Breast epithelium (tissue), 4 donors: ENCODE results near the gene TMC3. TPM values are rescaled to one million over a fixed set of nuclear protein-coding genes. Genes with fewer than 3 reads are reported as not detected.

Experiments
- DNase-seq, 2 donors: peaks; one replicate each; pipeline ENCODE4 v3.0.0-alpha.2; 2019; ENCODE audit warnings: low spot score in 2 of 2
- H3K27ac ChIP-seq, 2 donors: fragments of 200-600 bp; sonication (generic) in 1 of 2; one replicate each; pipeline ENCODE4 v1.5.1; 2016 to 2019; ENCODE audit warnings: mild to moderate bottlenecking in 1 of 2
- H3K27me3 ChIP-seq, 2 donors: fragments of 200-600 bp; sonication (generic) in 1 of 2; one replicate each; pipeline versions ENCODE4 v1.5.1 to v1.6.0; 2017 to 2019; ENCODE audit warnings: control low read depth in 1 of 2, mild to moderate bottlenecking in 1 of 2
- H3K36me3 ChIP-seq: fragments of 200-600 bp; one replicate; pipeline ENCODE4 v1.5.1; 2019
- H3K4me1 ChIP-seq, 2 donors: fragments of 200-600 bp; sonication (generic); one replicate each; pipeline ENCODE4 v1.5.1; 2016 to 2019; ENCODE audit warnings: control low read depth in 1 of 2
- H3K4me3 ChIP-seq, 3 donors: fragments of 200-600 bp; sonication (generic); 1 replicate in 2 of 3; 2 replicates in 1 of 3; pipeline ENCODE4 v1.5.1; 2016 to 2019; ENCODE audit warnings: mild to moderate bottlenecking in 3 of 3, moderate library complexity in 2 of 3
- H3K9me3 ChIP-seq, 2 donors: fragments of 200-600 bp; sonication (generic) in 1 of 2; one replicate each; pipeline ENCODE4 v1.5.1; 2016 to 2019; ENCODE audit warnings: control low read depth in 1 of 2
- POLR2A ChIP-seq: fragments of 450-650 bp; IDR thresholded peaks from one replicate; pipeline ENCODE4 v1.6.1; 2016; ENCODE audit warnings: antibody characterized with exemption, mild to moderate bottlenecking, moderate library complexity
- POLR2AphosphoS5 ChIP-seq, 3 donors: sonication (generic); formaldehyde crosslinking; IDR thresholded peaks; one replicate each; pipeline ENCODE4 v1.6.1; 2017; ENCODE audit warnings: antibody characterized with exemption in 3 of 3
- intact Hi-C: fragments of 100-400 bp; cut with DNase I; formaldehyde crosslinking; loops from one replicate; pipeline ENCODE4 v1.15.1; 2023; ENCODE audit warnings: low total_unique reads
- total RNA-seq, 3 donors: library from RNA; depleted of rRNA; stranded (reverse); fragments of >200 nt; gene quantifications; one replicate each; pipeline ENCODE4 v1.1.0, GENCODE V29; 2016
- TF ChIP-seq, protein P1 (sequence below), 3 donors: fragments of 450-650 bp; IDR thresholded peaks; one replicate each; pipeline ENCODE4 v1.5.1; 2016 to 2017; ENCODE audit warnings: antibody characterized with exemption in 3 of 3, mild to moderate bottlenecking in 3 of 3, moderate library complexity in 3 of 3

TMC3 gene
- total RNA-seq, 3 donors from 2014 or later = 0.15 to 1.6 TPM; not detected in 1

DNA sequence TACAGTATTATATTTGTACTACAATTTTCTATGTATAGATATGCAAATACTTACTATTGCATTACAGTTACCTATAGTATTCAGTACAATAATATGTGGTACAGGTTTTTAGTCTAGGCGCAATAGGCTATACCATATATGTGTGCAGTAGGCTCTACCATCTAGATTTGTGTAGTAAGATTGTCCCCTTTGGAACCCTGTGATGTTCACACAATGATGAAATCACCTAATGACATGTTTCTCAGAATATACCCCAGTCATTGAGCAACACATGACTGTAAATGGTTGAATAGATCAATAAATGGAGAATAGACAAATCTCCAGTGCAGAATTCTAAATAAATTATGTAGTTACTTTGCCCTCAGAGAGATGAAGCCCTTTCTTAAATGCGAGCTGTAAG is 17.6 kb upstream of the TMC3 start:
- no peak for DNase-seq
- Histone ChIP-seq H3K4me3 (no peak overlapping the region), H3K27ac (no peak overlapping the region), H3K36me3 (no peaks in the 10 kb centered on the region), H3K4me1 (no peaks in the 10 kb centered on the region), H3K27me3 (no peaks in the 10 kb centered on the region), H3K9me3 (no peaks in the 10 kb centered on the region)
- TF ChIP-seq POLR2A (no peak), POLR2AphosphoS5 (IDR thresholded peaks at IDR 0.05) (no peak)
- TF ChIP-seq, protein P1, sequence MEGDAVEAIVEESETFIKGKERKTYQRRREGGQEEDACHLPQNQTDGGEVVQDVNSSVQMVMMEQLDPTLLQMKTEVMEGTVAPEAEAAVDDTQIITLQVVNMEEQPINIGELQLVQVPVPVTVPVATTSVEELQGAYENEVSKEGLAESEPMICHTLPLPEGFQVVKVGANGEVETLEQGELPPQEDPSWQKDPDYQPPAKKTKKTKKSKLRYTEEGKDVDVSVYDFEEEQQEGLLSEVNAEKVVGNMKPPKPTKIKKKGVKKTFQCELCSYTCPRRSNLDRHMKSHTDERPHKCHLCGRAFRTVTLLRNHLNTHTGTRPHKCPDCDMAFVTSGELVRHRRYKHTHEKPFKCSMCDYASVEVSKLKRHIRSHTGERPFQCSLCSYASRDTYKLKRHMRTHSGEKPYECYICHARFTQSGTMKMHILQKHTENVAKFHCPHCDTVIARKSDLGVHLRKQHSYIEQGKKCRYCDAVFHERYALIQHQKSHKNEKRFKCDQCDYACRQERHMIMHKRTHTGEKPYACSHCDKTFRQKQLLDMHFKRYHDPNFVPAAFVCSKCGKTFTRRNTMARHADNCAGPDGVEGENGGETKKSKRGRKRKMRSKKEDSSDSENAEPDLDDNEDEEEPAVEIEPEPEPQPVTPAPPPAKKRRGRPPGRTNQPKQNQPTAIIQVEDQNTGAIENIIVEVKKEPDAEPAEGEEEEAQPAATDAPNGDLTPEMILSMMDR (IDR thresholded peaks at IDR 0.05) = no peak
- intact Hi-C loops = no loop called here

DNA sequence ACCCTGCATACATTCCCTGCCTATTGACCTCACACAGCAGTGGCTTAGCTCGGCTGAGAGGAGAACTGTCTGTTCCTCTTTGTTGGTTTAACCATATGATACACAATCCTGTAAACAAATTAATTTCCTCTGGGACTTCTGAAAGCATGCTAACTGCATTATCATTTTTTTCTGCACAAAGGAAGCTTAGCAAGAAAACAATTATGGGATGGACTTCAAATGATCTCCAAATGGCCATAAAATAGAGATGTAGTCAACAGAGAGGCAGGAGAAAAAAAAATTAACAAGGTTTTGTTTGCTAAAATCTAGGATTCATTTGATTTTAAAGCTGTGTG is 14.4 kb upstream of the TMC3 start:
- H3K9me3 ChIP-seq = no peaks in the 10 kb centered on the region
- no peaks in the 10 kb centered on the region for H3K4me1 ChIP-seq
- TF ChIP-seq, protein P1 (IDR thresholded peaks at IDR 0.05) = no peak
- TF ChIP-seq POLR2AphosphoS5 (IDR thresholded peaks at IDR 0.05) (no peak), POLR2A (no peak)
- no peaks in the 10 kb centered on the region for H3K27me3 ChIP-seq
- H3K4me3 ChIP-seq = no peak overlapping the region
- no peak overlapping the region for H3K27ac ChIP-seq
- intact Hi-C loops = loop anchor here (2.0 kb wide), 1 partner anchor 38 kb away; no protein-coding TSS in a partner anchor
- no peaks in the 10 kb centered on the region for H3K36me3 ChIP-seq
- no peak for DNase-seq

DNA sequence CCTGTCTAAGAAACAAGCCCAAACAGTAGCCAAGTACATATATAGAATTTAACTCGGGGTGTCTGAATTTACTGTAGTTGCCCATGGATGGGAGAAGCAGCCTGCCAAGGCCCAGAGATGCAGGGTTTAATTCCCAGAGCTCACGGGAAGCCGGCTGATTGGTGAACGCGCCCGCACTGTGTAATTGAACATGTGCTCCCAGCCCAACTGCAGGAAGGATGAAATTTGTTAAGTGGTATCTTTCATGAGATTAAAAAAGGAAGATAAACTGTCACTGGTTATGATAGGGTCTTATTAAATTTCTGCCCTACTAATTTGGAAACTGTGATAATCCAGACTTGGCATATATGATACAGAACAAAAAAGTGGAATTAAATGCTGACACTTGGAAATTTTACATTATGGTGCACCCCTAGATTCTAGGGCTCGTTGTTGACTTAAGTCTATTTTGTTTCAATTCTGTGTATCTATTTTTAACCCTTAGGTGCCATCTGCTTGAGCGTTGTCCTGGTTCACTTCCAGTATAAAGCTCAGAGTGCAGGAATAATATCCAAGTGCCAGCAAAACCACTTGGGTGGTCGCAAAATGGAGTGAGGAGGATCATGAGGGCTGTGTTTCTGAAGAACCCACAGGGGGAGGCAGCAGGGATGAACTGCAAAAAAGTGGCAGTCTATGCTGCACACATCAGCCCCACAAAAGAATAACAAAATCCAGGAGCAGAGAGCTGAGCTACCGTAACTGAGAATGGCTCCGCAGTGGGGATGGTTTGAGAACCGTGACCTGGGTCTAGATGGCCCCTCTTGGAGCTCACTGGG is 13.8 kb upstream of the TMC3 start:
- H3K9me3 ChIP-seq = no peaks in the 10 kb centered on the region
- TF ChIP-seq POLR2AphosphoS5 (IDR thresholded peaks at IDR 0.05) (no peak), POLR2A (no peak)
- TF ChIP-seq, protein P1 (IDR thresholded peaks at IDR 0.05) = no peak
- no peak overlapping the region for H3K27ac ChIP-seq
- no peaks in the 10 kb centered on the region for H3K27me3 ChIP-seq
- intact Hi-C loops = loop anchor here (2.0 kb wide), 1 partner anchor 37 kb away; no protein-coding TSS in a partner anchor
- no peak for DNase-seq
- H3K4me3 ChIP-seq = no peak overlapping the region
- no peaks in the 10 kb centered on the region for H3K36me3 ChIP-seq
- no peaks in the 10 kb centered on the region for H3K4me1 ChIP-seq

DNA sequence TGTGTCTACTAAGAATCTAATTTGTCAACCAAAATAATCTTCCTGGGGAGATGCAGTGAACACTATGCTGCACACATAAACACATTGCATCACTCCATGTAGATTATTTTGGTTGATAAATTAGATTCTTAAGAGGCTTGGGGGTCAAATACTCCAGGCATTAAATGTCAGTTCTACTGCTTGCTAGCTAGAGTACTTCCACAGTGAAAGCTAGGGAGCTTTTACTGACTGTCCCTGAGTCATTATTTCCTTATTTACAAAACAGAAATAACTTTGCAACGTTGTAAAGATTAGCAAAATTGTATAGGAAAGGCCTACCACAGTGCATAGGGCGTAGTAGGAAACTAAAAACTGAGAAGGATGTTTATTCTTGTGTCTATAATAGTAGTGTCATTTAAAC is 12.9 kb upstream of the TMC3 start:
- Histone ChIP-seq H3K36me3 (no peaks in the 10 kb centered on the region), H3K4me1 (no peaks in the 10 kb centered on the region), H3K27ac (no peak overlapping the region), H3K4me3 (no peak overlapping the region), H3K9me3 (no peaks in the 10 kb centered on the region), H3K27me3 (no peaks in the 10 kb centered on the region)
- DNase-seq = no peak
- intact Hi-C loops = no loop called here
- TF ChIP-seq POLR2AphosphoS5 (IDR thresholded peaks at IDR 0.05) (no peak), POLR2A (no peak)
- TF ChIP-seq, protein P1 (IDR thresholded peaks at IDR 0.05) = no peak

GRCh38 chr15:81385721-81386076 is 11.7 kb upstream of the TMC3 start:
- no peaks in the 10 kb centered on the region for H3K27me3 ChIP-seq
- intact Hi-C loops = no loop called here

More at GRCh38 chr15:81385721-81386076, 11.7 kb upstream of the TMC3 start:
- H3K36me3 ChIP-seq = no peaks in the 10 kb centered on the region
- no peaks in the 10 kb centered on the region for H3K9me3 ChIP-seq
- no peak for DNase-seq
- no peaks in the 10 kb centered on the region for H3K4me1 ChIP-seq
- H3K27ac ChIP-seq = no peak overlapping the region
- TF ChIP-seq POLR2AphosphoS5 (IDR thresholded peaks at IDR 0.05) (no peak), POLR2A (no peak)
- TF ChIP-seq, protein P1 (IDR thresholded peaks at IDR 0.05) = no peak
- no peak overlapping the region for H3K4me3 ChIP-seq
